Testis (tissue), 5 donors: Measurements from ENCODE around the gene LACTB. TPM values are rescaled to one million over a fixed set of nuclear protein-coding genes. Genes with fewer than 3 reads are reported as not detected.

Source experiments
- DNase-seq: peaks from one replicate; pipeline ENCODE4 v3.0.0-alpha.2; 2019
- H3K27ac ChIP-seq, 2 donors: fragments of 200-600 bp; sonication (generic); one replicate each; pipeline ENCODE4 v1.5.1; 2019
- H3K27me3 ChIP-seq: fragments of 200-600 bp; sonication (generic); one replicate; pipeline ENCODE4 v1.5.1; 2019
- H3K36me3 ChIP-seq: fragments of 200-600 bp; sonication (generic); one replicate; pipeline ENCODE4 v1.5.1; 2017; ENCODE audit warnings: low read depth; ENCODE audit errors: missing control alignments
- H3K4me1 ChIP-seq: fragments of 200-600 bp; sonication (generic); one replicate; pipeline ENCODE4 v1.5.1; 2019
- H3K4me3 ChIP-seq, 2 donors: fragments of 200-600 bp; sonication (generic); one replicate each; pipeline ENCODE4 v1.5.1; 2017 to 2019
- H3K9me3 ChIP-seq: fragments of 200-600 bp; sonication (generic); one replicate; pipeline ENCODE4 v1.5.1; 2017
- POLR2A ChIP-seq: fragments of 450-650 bp; IDR thresholded peaks from one replicate; pipeline ENCODE4 v1.6.1; 2017; ENCODE audit warnings: antibody characterized with exemption, mild to moderate bottlenecking, moderate library complexity
- WGBS, 2 donors: methylation state at CpG; one replicate each; pipeline ENCODE4 v1.1.5; 2018; 5-methylcytosine and 5-hydroxymethylcytosine counted together
- intact Hi-C: fragments of 100-400 bp; cut with DNase I; formaldehyde crosslinking; loops from one replicate; pipeline ENCODE4 v1.15.1; 2023; ENCODE audit warnings: low total_unique reads
- long read RNA-seq, 2 donors: transcript quantifications; one replicate each; lab custom pipeline, GENCODE V29; 2026
- polyA plus RNA-seq: library from polyadenylated mRNA; stranded (reverse); fragments of 350-450 nt; fragmentation: Illumina TruSeq; extraction: RNeasy Lipid Tissue Mini Kit (QIAGEN cat#74804); gene quantifications from one replicate; pipeline ENCODE4 v1.2.3, GENCODE V29; 2014; ENCODE audit warnings: low read depth, low replicate concordance; ENCODE audit not compliant: insufficient read depth
- total RNA-seq, 2 donors: library from RNA; depleted of rRNA; stranded (reverse); fragments of >200 nt; gene quantifications; one replicate each; pipeline ENCODE4 v1.2.3, GENCODE V29; 2016
- TF ChIP-seq, protein P1 (sequence below), 3 experiments: fragments of 450-650 bp in 2 of 3; fragments of 200-600 bp in 1 of 3; sonication (generic) in 1 of 3; IDR thresholded peaks; one replicate each; pipeline ENCODE4 v1.5.1; 2016 to 2019; ENCODE audit warnings: antibody characterized with exemption in 3 of 3, mild to moderate bottlenecking in 2 of 3, moderate library complexity in 1 of 3

The LACTB gene, protein sequence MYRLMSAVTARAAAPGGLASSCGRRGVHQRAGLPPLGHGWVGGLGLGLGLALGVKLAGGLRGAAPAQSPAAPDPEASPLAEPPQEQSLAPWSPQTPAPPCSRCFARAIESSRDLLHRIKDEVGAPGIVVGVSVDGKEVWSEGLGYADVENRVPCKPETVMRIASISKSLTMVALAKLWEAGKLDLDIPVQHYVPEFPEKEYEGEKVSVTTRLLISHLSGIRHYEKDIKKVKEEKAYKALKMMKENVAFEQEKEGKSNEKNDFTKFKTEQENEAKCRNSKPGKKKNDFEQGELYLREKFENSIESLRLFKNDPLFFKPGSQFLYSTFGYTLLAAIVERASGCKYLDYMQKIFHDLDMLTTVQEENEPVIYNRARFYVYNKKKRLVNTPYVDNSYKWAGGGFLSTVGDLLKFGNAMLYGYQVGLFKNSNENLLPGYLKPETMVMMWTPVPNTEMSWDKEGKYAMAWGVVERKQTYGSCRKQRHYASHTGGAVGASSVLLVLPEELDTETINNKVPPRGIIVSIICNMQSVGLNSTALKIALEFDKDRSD
- total RNA-seq (10 to 100 TPM in 1 of 2 donors, 1 to 10 TPM in 1; 8.9 to 17.1 TPM), polyA plus RNA-seq (24.7 TPM)
- long read RNA-seq, donor 1, partial matches to known transcripts: 0 of 5 reads
- long read RNA-seq, donor 1, other reads (novel, unspliced or antisense): 0 of 5 reads
- long read RNA-seq, donor 2, partial matches to known transcripts: 0 of 3 reads
- long read RNA-seq, donor 2, other reads (novel, unspliced or antisense): 0 of 3 reads

DNA sequence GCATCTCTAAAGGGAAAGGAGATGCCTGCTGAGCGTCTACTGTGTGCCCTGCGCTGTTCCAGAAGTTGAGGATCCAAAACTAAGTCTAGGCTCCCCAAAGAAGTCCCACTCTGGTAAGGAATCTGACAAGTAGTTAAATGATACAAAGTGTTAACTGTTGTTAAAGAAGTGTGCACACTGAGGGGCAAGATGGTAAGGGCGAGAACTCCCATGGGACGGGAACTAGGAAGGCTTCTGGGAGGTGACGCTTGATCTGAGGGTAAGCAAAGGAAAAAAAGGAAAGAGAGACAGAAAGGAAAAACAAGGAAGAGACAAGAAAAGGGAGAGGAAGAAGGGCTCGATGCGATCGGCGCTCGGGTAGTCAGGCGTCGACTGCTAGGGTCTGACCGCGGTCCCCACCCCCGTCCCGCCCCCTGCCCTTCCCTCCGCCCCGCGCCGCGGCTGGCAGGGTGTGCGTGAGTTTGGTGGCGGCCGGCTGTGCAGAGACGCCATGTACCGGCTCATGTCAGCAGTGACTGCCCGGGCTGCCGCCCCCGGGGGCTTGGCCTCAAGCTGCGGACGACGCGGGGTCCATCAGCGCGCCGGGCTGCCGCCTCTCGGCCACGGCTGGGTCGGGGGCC lies at the start of gene LACTB:
Gene LACTB, plus strand, starts transcription at position 480 of the 620 bp plus-strand sequence. Its CDS starts 11 bp downstream, at position 491.
- Histone ChIP-seq H3K36me3 (no peaks in the 10 kb centered on the region), H3K9me3 (no peaks in the 10 kb centered on the region), H3K4me3 (peak within 1 kb of the TSS; percentile 73 to 99), H3K4me1 (no peaks in the 10 kb centered on the region), H3K27ac (peak within 1 kb of the TSS; percentile 81 to 93), H3K27me3 (no peaks in the 10 kb centered on the region)
- intact Hi-C loops: no loop called here
- WGBS, 2 donors: 1 to 2% methylated on average over 26 to 38 of the region's 40 CpGs
- TF ChIP-seq, protein P1, sequence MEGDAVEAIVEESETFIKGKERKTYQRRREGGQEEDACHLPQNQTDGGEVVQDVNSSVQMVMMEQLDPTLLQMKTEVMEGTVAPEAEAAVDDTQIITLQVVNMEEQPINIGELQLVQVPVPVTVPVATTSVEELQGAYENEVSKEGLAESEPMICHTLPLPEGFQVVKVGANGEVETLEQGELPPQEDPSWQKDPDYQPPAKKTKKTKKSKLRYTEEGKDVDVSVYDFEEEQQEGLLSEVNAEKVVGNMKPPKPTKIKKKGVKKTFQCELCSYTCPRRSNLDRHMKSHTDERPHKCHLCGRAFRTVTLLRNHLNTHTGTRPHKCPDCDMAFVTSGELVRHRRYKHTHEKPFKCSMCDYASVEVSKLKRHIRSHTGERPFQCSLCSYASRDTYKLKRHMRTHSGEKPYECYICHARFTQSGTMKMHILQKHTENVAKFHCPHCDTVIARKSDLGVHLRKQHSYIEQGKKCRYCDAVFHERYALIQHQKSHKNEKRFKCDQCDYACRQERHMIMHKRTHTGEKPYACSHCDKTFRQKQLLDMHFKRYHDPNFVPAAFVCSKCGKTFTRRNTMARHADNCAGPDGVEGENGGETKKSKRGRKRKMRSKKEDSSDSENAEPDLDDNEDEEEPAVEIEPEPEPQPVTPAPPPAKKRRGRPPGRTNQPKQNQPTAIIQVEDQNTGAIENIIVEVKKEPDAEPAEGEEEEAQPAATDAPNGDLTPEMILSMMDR (IDR thresholded peaks at IDR 0.05): no peak
- TF ChIP-seq POLR2A: no peak
- peak; percentile 93 for DNase-seq

DNA sequence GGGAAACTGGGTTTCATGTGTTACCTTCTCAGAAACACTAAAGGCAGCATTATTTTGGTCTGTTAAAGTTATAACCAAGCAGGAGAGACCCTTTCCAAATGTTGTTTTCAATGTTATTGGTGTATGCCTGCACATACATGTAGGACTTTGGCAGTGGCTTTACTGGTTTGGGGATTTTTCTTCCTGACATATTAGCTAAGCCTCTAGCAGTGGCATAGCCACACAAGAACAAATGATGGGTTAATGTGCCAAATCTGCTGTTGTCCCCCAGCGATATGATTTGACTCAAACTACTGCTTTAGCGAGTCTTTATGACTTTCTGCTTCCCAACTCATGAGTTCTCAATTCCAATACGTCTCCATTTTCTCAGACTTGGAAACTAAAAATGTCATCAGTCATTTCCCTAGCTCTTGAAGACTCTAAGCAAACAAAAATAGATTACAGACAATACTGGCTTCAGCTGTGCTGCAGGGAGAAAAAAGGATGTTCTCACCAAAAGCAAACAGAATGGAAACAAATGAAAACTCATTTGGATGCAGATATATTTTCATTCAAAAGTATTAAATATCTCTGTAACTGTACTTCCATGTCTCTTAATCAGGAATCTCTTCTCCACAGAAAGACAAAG lies 49.5 kb upstream of the LACTB start:
- no peaks in the 10 kb centered on the region for H3K27me3 ChIP-seq
- H3K4me1 ChIP-seq: peaks cover 18% of the 10 kb centered on the region
- no peaks in the 10 kb centered on the region for H3K36me3 ChIP-seq
- intact Hi-C loops: no loop called here
- no peak overlapping the region for H3K4me3 ChIP-seq
- H3K9me3 ChIP-seq: no peaks in the 10 kb centered on the region
- no peak overlapping the region for H3K27ac ChIP-seq
- DNase-seq: no peak
- WGBS, 2 donors: 71 to 81% methylated on average over 3 of the region's 3 CpGs
- TF ChIP-seq, protein P1 (IDR thresholded peaks at IDR 0.05): no peak
- no peak for TF ChIP-seq POLR2A

DNA sequence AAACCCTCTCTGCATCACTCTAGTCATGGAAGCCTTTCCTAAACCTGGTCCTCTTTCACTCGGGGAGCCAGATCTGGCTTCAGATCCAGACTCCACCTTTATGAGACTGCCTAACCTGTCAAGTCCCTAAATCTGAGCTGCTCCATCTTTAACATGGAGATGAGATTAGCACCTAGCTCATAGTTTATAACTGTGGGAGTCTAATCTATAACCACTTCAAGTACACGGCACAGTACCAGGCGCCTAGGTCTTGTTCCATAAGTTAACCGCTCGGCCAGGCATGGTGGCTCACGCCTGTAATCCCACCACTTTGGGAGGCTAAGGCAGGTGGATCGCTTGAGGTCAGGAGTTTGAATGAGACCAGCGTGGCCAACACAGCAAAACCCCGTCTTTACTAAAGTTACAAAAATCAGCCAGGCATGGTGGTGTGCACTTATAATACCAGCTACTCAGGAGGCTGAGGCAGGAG lies 48.8 kb upstream of the LACTB start:
- peaks cover 18% of the 10 kb centered on the region for H3K4me1 ChIP-seq
- H3K27me3 ChIP-seq: no peaks in the 10 kb centered on the region
- H3K4me3 ChIP-seq: no peak overlapping the region
- intact Hi-C loops: no loop called here
- WGBS, 2 donors: 90 to 96% methylated on average over 9 of the region's 9 CpGs
- DNase-seq: no peak
- H3K36me3 ChIP-seq: no peaks in the 10 kb centered on the region
- no peaks in the 10 kb centered on the region for H3K9me3 ChIP-seq
- TF ChIP-seq, protein P1 (IDR thresholded peaks at IDR 0.05): no peak
- TF ChIP-seq POLR2A: no peak
- no peak overlapping the region for H3K27ac ChIP-seq

DNA sequence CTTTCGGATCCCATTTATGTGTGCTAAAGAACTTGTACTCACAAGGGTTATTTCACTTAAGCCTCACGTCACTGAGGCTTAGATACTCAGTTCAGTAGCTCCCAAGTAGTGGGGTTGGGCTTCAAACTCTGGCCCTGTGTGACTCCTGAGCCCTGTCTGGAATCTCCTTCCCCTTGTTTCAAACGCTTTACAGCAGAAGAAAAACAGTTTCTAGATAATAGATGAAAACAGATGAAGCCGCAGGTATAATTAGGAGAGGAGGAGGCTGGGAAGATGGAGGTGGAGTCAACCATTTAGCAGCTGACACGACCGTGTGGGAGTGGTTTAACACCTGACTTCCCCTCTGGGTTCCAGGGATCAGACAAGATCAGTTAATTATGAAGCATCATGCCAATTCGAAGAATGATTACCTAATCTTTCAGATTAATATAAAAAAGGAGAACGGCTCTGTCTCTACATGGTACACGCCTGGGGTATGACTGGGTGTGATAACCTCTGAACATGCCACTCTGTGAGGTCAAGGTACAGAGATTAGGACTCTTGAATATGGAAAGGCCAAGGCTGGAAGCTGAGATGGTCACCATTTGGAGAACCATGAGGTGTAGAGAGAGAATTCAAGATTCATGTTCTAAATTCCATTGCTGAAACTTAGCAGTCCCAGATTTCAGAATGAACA lies 48.0 kb upstream of the LACTB start:
- H3K36me3 ChIP-seq: no peaks in the 10 kb centered on the region
- no peaks in the 10 kb centered on the region for H3K9me3 ChIP-seq
- H3K4me1 ChIP-seq: peaks cover 18% of the 10 kb centered on the region
- H3K27me3 ChIP-seq: no peaks in the 10 kb centered on the region
- intact Hi-C loops: no loop called here
- no peak for TF ChIP-seq POLR2A
- TF ChIP-seq, protein P1 (IDR thresholded peaks at IDR 0.05): no peak
- no peak for DNase-seq
- H3K4me3 ChIP-seq: no peak overlapping the region
- no peak overlapping the region for H3K27ac ChIP-seq
- 60 to 65% methylated on average over 9 of the region's 9 CpGs for WGBS, 2 donors
